Melanocyte of skin (primary cell): ENCODE data around the gene EIF5B. TPM values are rescaled to one million over a fixed set of nuclear protein-coding genes. Genes with fewer than 3 reads are reported as not detected.

ENCODE experiments used
- total RNA-seq, 2 donors: library from RNA; depleted of rRNA; stranded (reverse); fragments of >200 nt; gene quantifications; 2 replicates each; pipeline ENCODE4 v1.2.3, GENCODE V29; 2012

The EIF5B gene, protein sequence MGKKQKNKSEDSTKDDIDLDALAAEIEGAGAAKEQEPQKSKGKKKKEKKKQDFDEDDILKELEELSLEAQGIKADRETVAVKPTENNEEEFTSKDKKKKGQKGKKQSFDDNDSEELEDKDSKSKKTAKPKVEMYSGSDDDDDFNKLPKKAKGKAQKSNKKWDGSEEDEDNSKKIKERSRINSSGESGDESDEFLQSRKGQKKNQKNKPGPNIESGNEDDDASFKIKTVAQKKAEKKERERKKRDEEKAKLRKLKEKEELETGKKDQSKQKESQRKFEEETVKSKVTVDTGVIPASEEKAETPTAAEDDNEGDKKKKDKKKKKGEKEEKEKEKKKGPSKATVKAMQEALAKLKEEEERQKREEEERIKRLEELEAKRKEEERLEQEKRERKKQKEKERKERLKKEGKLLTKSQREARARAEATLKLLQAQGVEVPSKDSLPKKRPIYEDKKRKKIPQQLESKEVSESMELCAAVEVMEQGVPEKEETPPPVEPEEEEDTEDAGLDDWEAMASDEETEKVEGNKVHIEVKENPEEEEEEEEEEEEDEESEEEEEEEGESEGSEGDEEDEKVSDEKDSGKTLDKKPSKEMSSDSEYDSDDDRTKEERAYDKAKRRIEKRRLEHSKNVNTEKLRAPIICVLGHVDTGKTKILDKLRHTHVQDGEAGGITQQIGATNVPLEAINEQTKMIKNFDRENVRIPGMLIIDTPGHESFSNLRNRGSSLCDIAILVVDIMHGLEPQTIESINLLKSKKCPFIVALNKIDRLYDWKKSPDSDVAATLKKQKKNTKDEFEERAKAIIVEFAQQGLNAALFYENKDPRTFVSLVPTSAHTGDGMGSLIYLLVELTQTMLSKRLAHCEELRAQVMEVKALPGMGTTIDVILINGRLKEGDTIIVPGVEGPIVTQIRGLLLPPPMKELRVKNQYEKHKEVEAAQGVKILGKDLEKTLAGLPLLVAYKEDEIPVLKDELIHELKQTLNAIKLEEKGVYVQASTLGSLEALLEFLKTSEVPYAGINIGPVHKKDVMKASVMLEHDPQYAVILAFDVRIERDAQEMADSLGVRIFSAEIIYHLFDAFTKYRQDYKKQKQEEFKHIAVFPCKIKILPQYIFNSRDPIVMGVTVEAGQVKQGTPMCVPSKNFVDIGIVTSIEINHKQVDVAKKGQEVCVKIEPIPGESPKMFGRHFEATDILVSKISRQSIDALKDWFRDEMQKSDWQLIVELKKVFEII
- 10 to 100 TPM; 16.9 to 20.6 TPM for total RNA-seq

DNA sequence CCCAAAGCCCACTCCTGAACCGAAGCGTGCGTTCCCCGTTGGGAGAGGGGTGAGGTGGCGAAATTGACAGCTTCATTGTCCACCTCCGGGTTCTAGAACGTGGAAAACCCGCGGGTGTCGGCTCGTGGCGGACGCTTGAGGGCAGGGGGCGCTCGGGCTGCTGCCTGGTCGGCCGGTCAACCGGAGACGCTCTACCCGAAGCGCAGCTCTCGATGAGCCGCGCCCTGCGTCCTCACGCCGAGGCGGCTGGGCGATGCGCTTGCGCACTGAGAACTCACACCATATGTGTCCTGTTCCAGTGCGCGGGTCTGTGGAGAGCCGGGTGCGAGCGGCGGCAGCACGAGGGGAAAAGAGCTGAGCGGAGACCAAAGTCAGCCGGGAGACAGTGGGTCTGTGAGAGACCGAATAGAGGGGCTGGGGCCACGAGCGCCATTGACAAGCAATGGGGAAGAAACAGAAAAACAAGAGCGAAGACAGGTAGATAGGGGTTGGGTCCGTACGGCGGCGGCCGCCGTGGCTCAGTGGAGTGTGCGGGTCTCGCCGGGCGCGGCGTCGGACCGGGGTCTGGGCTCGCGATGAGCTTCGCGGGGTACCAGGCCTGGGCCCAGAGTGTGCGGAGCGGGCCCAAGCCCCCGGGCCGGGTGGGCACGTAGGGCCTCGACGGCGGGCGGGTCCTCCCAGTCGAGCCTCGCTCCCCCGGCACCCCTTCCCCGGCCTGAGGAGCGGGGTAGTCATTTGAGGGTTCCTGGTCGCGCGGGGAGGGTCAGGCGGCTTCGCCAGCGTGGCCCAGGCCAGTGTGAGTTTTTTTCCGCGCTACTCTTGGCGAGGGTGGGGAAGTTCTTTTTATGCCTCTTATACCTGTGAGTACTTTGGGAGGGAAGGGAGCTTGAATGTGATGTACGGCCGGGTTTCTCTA, at the start of gene EIF5B:
EIF5B (plus strand) TSS at position 277 of the 916 bp plus-strand sequence; CDS start at position 443, 166 bp downstream.

DNA sequence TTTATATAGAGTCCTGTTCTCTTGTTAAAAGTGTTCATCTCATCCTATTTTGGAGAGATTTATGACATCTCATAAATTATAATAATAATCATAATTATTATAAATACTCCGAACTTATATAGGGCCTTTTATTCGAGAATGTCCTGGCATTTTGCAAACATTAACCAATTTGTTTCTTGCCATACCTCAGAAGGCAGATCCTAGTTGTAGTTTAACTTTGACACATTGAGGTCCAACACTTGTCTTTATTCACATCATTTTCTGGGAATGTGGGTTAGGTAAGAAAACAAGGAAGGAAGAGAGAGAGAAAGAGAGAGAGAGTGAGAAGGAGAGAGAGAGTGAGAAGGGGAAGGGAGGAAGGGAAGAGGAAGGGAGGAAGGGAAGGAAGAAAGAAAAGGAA, 36.1 kb upstream of the EIF5B start, which contains the start of gene LYG1:
LYG1 (minus strand) TSS at position 101 of the 400 bp plus-strand sequence. CDS start 5,527 bp downstream, outside the sequence.

DNA sequence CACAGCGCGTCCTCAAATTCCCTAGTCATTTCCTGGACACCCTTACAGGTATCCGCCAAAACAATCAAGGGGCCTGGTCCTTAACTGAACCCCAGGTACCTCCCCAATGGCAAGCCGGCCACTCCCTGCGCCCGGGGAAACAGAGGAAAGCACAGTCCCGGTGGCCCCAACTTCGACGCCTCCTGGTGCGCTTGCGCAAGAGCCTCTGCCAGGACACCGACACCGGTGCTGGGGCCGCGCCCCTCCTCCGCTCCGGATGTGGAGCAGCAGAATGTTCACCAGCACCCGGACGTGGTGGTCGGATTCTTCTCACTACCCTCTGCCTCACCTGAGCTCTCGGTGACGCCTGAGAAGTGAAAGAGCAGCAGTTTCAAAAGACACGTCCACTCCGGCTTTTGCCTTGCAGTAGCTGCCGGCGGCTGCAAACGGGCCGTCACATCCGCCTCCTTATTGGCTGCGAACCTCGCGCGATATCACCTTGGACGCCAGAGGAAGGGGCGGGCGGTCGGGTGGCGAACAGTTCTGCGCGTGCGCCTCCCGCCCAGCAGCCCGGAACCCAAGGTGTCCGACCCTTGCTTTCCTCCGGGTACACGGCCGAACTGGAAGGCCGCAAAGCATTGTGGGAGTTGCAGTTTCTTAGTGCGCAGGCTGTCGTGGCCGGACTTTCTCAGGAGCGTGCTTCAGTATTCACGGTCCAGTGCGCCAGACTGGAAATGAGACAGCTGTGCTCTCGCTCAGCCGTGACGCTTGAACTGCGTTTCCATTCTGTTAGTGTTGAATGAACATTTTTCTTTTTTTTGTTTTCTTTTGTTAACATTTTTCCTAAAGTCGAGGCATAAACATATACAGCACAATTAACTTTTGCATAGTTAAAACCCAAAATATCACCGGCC, 1.0 kb upstream of the EIF5B start, which contains the start of gene TXNDC9:
TXNDC9 (minus strand) TSS at position 423 of the 893 bp plus-strand sequence. CDS start 3,123 bp downstream, outside the sequence.

Other genes starting within 250 kb of the EIF5B start
- gene C2orf15, start 195.7 kb upstream of the EIF5B start, total RNA-seq, result under 1 TPM in 1 of 2 donors, not detected in 1; 0.34 TPM
- 1 to 10 TPM; 4.0 to 6.2 TPM for gene TSGA10, start 182.4 kb upstream of the EIF5B start, total RNA-seq
- gene LIPT1, start 182.4 kb upstream of the EIF5B start, total RNA-seq, result 1 to 10 TPM; 3.7 to 5.9 TPM
- gene MITD1, start 156.3 kb upstream of the EIF5B start, total RNA-seq, result 10 to 100 TPM; 20.6 to 21.3 TPM
- gene MRPL30, start 156.2 kb upstream of the EIF5B start, total RNA-seq, result 10 to 100 TPM; 26.8 to 55.9 TPM
- gene LYG2, start 81.7 kb upstream of the EIF5B start, total RNA-seq, result not detected
- not detected for gene LYG1, start 36.2 kb upstream of the EIF5B start, total RNA-seq
- 10 to 100 TPM; 74.0 to 94.2 TPM for gene TXNDC9, start 1.1 kb upstream of the EIF5B start, total RNA-seq
- 10 to 100 TPM; 27.9 to 29.0 TPM for gene REV1, start 152.6 kb downstream of the EIF5B start, total RNA-seq